ENCODE measurements around the gene ZNF385C. TPM values are rescaled to one million over a fixed set of nuclear protein-coding genes. Genes with fewer than 3 reads are reported as not detected.
A peak's percentile ranks its signal among the peaks of the same experiment; 100 is the strongest.

Gene ZNF385C
- total and polyA plus RNA-seq, 2 of the 13 experiments (the other 11 are each of a cell fraction or from before 2014, with no cell fraction given), result 2.3 to 6.1 TPM

DNA sequence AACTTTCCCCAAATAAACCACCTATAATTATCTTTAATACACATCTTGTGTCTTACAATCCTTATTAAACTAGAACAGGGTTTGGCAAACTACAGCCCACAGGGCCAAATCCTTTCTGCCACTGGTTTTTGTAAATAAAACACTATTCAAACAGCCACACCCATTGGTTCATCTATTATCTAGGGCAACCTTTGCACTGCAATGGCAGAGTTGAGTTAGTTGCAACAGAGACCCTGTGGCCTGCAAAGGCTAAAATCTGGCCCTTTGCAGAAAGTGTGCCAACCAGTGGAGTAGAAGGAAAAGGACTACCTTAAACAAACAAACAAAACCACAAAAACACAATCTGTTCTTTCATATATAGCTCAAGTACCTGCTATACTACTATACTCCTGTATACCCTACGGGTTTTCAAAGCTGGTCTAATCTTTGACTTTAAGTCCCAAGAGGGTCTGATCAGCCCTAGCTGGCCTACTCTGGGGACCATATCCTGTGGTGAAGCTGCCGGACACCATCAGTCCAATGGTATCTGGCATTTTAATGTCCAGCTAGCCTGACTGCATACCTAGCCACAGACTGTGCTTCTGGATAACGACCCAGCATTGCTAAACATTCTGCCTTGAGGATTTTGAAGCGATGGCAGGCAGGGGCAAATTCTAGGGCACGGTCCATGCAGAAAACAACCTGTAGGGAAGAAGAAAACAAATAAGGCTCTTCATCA lies 108.4 kb downstream of the ZNF385C start (continued):
- TF ChIP-seq U2AF2 (IDR thresholded peaks at IDR 0.05; ENCODE audit: low read depth, low read length) (no peak), TEAD2 (CRISPR knock-in tag; IDR thresholded peaks at IDR 0.05) (no peak), KDM5A (IDR thresholded peaks at IDR 0.05; ENCODE audit: borderline replicate concordance, low read length) (no peak), ZNF607 (CRISPR knock-in tag; IDR thresholded peaks at IDR 0.05; ENCODE audit: borderline replicate concordance) (0 out of 2 replicates have a peak, but pooled peaks have one; percentile 27), ZNF382 (CRISPR knock-in tag; IDR thresholded peaks at IDR 0.05; ENCODE audit: borderline replicate concordance) (no peak), SMYD3 (CRISPR knock-in tag; IDR thresholded peaks at IDR 0.05) (no peak), U2AF1 (optimal IDR thresholded peaks at IDR 0.05; ENCODE audit: low read depth, low read length) (no peak), PAWR (CRISPR knock-in tag; IDR thresholded peaks at IDR 0.05; ENCODE audit: borderline replicate concordance) (no peak), TAF15 (IDR thresholded peaks at IDR 0.05; ENCODE audit: low read depth, low read length, poor library complexity, severe bottlenecking) (no peak), RCOR2 (CRISPR knock-in tag; IDR thresholded peaks at IDR 0.05) (peak; percentile 90), XRCC5 (optimal IDR thresholded peaks at IDR 0.05; ENCODE audit: low read length) (peak; percentile 64), ZNF329 (CRISPR knock-in tag; IDR thresholded peaks at IDR 0.05; ENCODE audit: low read depth) (no peak), ZNF547 (CRISPR knock-in tag; IDR thresholded peaks at IDR 0.05) (peak; percentile 21; the same call in 1 of the 2 replicates), GFI1 (CRISPR knock-in tag; IDR thresholded peaks at IDR 0.05; ENCODE audit: borderline replicate concordance) (peak; percentile 93), DPF2 (CRISPR knock-in tag; IDR thresholded peaks at IDR 0.05; ENCODE audit: borderline replicate concordance, low read depth) (0 out of 2 replicates have a peak, but pooled peaks have one; percentile 63), ZSCAN9 (CRISPR knock-in tag; IDR thresholded peaks at IDR 0.05; ENCODE audit: borderline replicate concordance) (no peak), ZNF564 (CRISPR knock-in tag; IDR thresholded peaks at IDR 0.05) (no peak), ZNF431 (CRISPR knock-in tag; IDR thresholded peaks at IDR 0.05; ENCODE audit: borderline replicate concordance, low read depth) (no peak), ZBTB3 (CRISPR knock-in tag; IDR thresholded peaks at IDR 0.05; ENCODE audit: borderline replicate concordance, low read depth) (no peak), ZNF543 (CRISPR knock-in tag; IDR thresholded peaks at IDR 0.05) (no peak), KLF13 (CRISPR knock-in tag; IDR thresholded peaks at IDR 0.05) (no peak)
- TF ChIP-seq, protein P1, sequence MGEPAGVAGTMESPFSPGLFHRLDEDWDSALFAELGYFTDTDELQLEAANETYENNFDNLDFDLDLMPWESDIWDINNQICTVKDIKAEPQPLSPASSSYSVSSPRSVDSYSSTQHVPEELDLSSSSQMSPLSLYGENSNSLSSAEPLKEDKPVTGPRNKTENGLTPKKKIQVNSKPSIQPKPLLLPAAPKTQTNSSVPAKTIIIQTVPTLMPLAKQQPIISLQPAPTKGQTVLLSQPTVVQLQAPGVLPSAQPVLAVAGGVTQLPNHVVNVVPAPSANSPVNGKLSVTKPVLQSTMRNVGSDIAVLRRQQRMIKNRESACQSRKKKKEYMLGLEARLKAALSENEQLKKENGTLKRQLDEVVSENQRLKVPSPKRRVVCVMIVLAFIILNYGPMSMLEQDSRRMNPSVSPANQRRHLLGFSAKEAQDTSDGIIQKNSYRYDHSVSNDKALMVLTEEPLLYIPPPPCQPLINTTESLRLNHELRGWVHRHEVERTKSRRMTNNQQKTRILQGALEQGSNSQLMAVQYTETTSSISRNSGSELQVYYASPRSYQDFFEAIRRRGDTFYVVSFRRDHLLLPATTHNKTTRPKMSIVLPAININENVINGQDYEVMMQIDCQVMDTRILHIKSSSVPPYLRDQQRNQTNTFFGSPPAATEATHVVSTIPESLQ (CRISPR knock-in tag; conservative IDR thresholded peaks at IDR 0.05), result no peak
- TF ChIP-seq, protein P2, sequence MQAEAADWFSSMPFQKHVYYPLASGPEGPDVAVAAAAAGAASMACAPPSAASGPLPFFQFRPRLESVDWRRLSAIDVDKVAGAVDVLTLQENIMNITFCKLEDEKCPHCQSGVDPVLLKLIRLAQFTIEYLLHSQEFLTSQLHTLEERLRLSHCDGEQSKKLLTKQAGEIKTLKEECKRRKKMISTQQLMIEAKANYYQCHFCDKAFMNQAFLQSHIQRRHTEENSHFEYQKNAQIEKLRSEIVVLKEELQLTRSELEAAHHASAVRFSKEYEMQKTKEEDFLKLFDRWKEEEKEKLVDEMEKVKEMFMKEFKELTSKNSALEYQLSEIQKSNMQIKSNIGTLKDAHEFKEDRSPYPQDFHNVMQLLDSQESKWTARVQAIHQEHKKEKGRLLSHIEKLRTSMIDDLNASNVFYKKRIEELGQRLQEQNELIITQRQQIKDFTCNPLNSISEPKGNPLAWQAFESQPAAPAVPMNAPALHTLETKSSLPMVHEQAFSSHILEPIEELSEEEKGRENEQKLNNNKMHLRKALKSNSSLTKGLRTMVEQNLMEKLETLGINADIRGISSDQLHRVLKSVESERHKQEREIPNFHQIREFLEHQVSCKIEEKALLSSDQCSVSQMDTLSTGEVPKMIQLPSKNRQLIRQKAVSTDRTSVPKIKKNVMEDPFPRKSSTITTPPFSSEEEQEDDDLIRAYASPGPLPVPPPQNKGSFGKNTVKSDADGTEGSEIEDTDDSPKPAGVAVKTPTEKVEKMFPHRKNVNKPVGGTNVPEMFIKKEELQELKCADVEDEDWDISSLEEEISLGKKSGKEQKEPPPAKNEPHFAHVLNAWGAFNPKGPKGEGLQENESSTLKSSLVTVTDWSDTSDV (CRISPR knock-in tag; IDR thresholded peaks at IDR 0.05), result no peak
- TF ChIP-seq, protein P3, sequence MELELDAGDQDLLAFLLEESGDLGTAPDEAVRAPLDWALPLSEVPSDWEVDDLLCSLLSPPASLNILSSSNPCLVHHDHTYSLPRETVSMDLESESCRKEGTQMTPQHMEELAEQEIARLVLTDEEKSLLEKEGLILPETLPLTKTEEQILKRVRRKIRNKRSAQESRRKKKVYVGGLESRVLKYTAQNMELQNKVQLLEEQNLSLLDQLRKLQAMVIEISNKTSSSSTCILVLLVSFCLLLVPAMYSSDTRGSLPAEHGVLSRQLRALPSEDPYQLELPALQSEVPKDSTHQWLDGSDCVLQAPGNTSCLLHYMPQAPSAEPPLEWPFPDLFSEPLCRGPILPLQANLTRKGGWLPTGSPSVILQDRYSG (CRISPR knock-in tag; IDR thresholded peaks at IDR 0.05), result no peak
- TF ChIP-seq, protein P4, sequence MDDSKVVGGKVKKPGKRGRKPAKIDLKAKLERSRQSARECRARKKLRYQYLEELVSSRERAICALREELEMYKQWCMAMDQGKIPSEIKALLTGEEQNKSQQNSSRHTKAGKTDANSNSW (CRISPR knock-in tag; IDR thresholded peaks at IDR 0.05; ENCODE audit: borderline replicate concordance), result no peak
